Stomach (tissue), 9 donors: ENCODE measurements around the gene VPS41. TPM values are rescaled to one million over a fixed set of nuclear protein-coding genes. Genes with fewer than 3 reads are reported as not detected.

Experiments
- DNase-seq, 2 donors: peaks; one replicate each; pipeline versions ENCODE4 v3.0.0 to v3.0.0-alpha.2; 2013 to 2019
- H3K27ac ChIP-seq, 5 donors: fragments of 200-600 bp in 4 of 5; sonication (generic) in 4 of 5; one replicate each; pipeline ENCODE4 v1.5.1; 2013 to 2019; ENCODE audit warnings: mild to moderate bottlenecking in 1 of 5, moderate library complexity in 1 of 5
- H3K27me3 ChIP-seq, 3 donors: fragments of 200-600 bp; sonication (generic); one replicate each; pipeline ENCODE4 v1.5.1; 2017 to 2019; ENCODE audit warnings: mixed run types in 1 of 3
- H3K36me3 ChIP-seq, 4 donors: fragments of 200-600 bp; sonication (generic); 1 replicate in 3 of 4; 2 replicates in 1 of 4; pipeline ENCODE4 v1.5.1; 2016 to 2019
- H3K4me1 ChIP-seq, 4 donors: fragments of 200-600 bp; sonication (generic); one replicate each; pipeline ENCODE4 v1.5.1; 2016 to 2019
- H3K4me3 ChIP-seq, 4 donors: fragments of 200-600 bp; sonication (generic) in 3 of 4; one replicate each; pipeline ENCODE4 v1.5.1; 2016 to 2019; ENCODE audit warnings: mild to moderate bottlenecking in 1 of 4
- H3K9me3 ChIP-seq, 4 donors: fragments of 200-600 bp; sonication (generic); one replicate each; pipeline ENCODE4 v1.5.1; 2016 to 2019
- EP300 ChIP-seq: sonication (generic); formaldehyde crosslinking; IDR thresholded peaks from one replicate; pipeline ENCODE4 v1.6.1; 2017; ENCODE audit warnings: antibody characterized with exemption
- POLR2A ChIP-seq, 4 donors: fragments of 450-650 bp; IDR thresholded peaks; one replicate each; pipeline ENCODE4 v1.6.1; 2016; ENCODE audit warnings: antibody characterized with exemption in 4 of 4, control low read depth in 2 of 4, mild to moderate bottlenecking in 1 of 4, moderate library complexity in 1 of 4
- POLR2AphosphoS5 ChIP-seq, 3 donors: sonication (generic); formaldehyde crosslinking; IDR thresholded peaks; one replicate each; pipeline ENCODE4 v1.6.1; 2016; ENCODE audit warnings: antibody characterized with exemption in 3 of 3
- WGBS, 5 donors: extraction: QIAGEN DNeasy Blood & Tissue Kit in 3 of 5; methylation state at CpG; one replicate each; pipeline versions ENCODE4 v1.1.5 to v1.1.7; 2013 to 2018; 5-methylcytosine and 5-hydroxymethylcytosine counted together
- intact Hi-C: fragments of 100-400 bp; cut with DNase I; formaldehyde crosslinking; loops from one replicate; pipeline ENCODE4 v1.15.1; 2023; ENCODE audit warnings: low total_unique reads
- polyA plus RNA-seq, 3 donors: library from polyadenylated mRNA; stranded (reverse); fragments of 200-250 nt; gene quantifications; one replicate each; pipeline ENCODE4 v1.2.3, GENCODE V29; 2013
- total RNA-seq, 5 donors: library from RNA; depleted of rRNA; stranded (reverse); fragments of >200 nt; gene quantifications; one replicate each; pipeline versions ENCODE4 v1.1.0 to v1.2.3, GENCODE V29; 2014 to 2016
- TF ChIP-seq, protein P1 (sequence below), 7 experiments: fragments of 450-650 bp in 4 of 7; fragments of 200-600 bp in 3 of 7; sonication (generic) in 3 of 7; IDR thresholded peaks; one replicate each; pipeline ENCODE4 v1.5.1; 2016 to 2019; ENCODE audit warnings: antibody characterized with exemption in 7 of 7, control low read depth in 2 of 7, mild to moderate bottlenecking in 1 of 7
- donor health status: healthy with polysubstance abuse.
- donor health status: Bipolar disorder and iron deficiency.
- donor health status: healthy.

VPS41 gene
- total and polyA plus RNA-seq, 8 donors = 8.2 to 122 (median 41.4) TPM

- peaks cover 0 to 5% (median 0%) of the 10 kb centered on the region in 3 donors for H3K27me3 ChIP-seq
- no peaks in the 10 kb centered on the region for H3K4me1 ChIP-seq
- TF ChIP-seq EP300 (no peak), POLR2A (IDR thresholded peaks at IDR 0.05) (no peak), POLR2AphosphoS5 (IDR thresholded peaks at IDR 0.05) (no peak)
- TF ChIP-seq, protein P1, sequence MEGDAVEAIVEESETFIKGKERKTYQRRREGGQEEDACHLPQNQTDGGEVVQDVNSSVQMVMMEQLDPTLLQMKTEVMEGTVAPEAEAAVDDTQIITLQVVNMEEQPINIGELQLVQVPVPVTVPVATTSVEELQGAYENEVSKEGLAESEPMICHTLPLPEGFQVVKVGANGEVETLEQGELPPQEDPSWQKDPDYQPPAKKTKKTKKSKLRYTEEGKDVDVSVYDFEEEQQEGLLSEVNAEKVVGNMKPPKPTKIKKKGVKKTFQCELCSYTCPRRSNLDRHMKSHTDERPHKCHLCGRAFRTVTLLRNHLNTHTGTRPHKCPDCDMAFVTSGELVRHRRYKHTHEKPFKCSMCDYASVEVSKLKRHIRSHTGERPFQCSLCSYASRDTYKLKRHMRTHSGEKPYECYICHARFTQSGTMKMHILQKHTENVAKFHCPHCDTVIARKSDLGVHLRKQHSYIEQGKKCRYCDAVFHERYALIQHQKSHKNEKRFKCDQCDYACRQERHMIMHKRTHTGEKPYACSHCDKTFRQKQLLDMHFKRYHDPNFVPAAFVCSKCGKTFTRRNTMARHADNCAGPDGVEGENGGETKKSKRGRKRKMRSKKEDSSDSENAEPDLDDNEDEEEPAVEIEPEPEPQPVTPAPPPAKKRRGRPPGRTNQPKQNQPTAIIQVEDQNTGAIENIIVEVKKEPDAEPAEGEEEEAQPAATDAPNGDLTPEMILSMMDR (IDR thresholded peaks at IDR 0.05) = no peak
- H3K4me3 ChIP-seq = no peak overlapping the region
- H3K9me3 ChIP-seq = no peaks in the 10 kb centered on the region
- no peak for DNase-seq
- no peak overlapping the region for H3K27ac ChIP-seq
- 57 to 72% (median 67%) methylated on average over 3 of the region's 3 CpGs for WGBS, 5 donors
- no peaks in the 10 kb centered on the region for H3K36me3 ChIP-seq
- intact Hi-C loops = no loop called here
These were observed 209.5 kb downstream of the VPS41 start for GRCh38 chr7:38699471-38699870.

DNA sequence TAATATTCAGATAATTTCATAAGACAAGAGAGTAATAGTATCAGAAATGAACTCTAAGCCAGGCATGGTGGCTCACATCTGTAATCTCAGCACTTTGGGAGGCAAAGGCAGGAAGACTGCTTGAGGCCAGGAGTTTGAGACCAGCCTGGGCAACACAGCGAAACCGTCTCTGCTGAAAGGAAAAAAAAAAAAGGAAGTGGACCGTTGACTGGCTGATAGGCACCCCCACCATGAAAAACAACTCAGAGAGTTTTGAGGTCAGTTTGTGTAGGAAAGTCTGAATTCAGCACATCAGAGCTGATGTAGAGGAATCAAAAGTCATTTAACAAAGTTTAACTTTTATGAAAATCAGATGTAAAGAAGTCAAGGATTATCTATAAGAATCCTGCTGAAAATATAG, 214.7 kb downstream of the VPS41 start:
- 47 to 72% (median 59%) methylated on average over 3 of the region's 3 CpGs for WGBS, 5 donors
- DNase-seq = no peak
- no peak for TF ChIP-seq EP300
- TF ChIP-seq POLR2A (IDR thresholded peaks at IDR 0.05) = no peak
- TF ChIP-seq, protein P1 (IDR thresholded peaks at IDR 0.05) = no peak
- TF ChIP-seq POLR2AphosphoS5 (IDR thresholded peaks at IDR 0.05) = no peak
- Histone ChIP-seq H3K27me3 (no peaks in the 10 kb centered on the region), H3K4me1 (no peaks in the 10 kb centered on the region), H3K4me3 (no peak overlapping the region), H3K27ac (no peak overlapping the region), H3K36me3 (no peaks in the 10 kb centered on the region), H3K9me3 (peaks cover 0 to 9% (median 0%) of the 10 kb centered on the region in 4 donors)
- intact Hi-C loops = no loop called here

DNA sequence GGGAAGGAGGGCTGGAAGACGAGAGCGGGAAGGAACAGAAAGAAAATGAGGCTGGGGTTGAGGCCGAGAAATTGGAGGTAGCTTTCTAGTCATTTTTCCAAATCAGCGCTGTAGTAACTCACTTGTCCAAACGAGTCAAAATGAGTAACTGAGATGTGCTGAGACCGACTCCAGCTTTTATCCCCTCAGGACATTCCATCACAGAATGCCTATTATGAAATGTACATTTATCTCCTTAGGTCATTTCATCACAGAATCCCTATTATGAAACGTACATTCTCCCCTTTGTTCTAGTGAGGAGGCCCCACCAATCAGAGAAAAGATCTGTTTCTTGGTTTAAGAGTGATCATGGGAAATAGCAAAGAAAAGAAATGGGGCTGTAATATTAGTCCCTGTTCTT, 222.1 kb downstream of the VPS41 start:
- intact Hi-C loops = no loop called here
- Histone ChIP-seq H3K4me1 (peaks cover 0 to 5% (median 0%) of the 10 kb centered on the region in 4 donors), H3K9me3 (peaks cover 0 to 11% (median 3%) of the 10 kb centered on the region in 4 donors), H3K4me3 (no peak overlapping the region), H3K36me3 (no peaks in the 10 kb centered on the region), H3K27ac (no peak overlapping the region), H3K27me3 (no peaks in the 10 kb centered on the region)
- no peak for TF ChIP-seq POLR2A (IDR thresholded peaks at IDR 0.05)
- TF ChIP-seq, protein P1 (IDR thresholded peaks at IDR 0.05) = no peak
- no peak for TF ChIP-seq EP300
- TF ChIP-seq POLR2AphosphoS5 (IDR thresholded peaks at IDR 0.05) = no peak
- DNase-seq = no peak
- WGBS, 5 donors = 84 to 92% (median 91%) methylated on average over 7 of the region's 7 CpGs

- H3K9me3 ChIP-seq = peaks cover 0 to 5% (median 2%) of the 10 kb centered on the region in 4 donors
- DNase-seq = no peak
- H3K36me3 ChIP-seq = no peaks in the 10 kb centered on the region
- peaks cover 0 to 5% (median 0%) of the 10 kb centered on the region in 4 donors for H3K4me1 ChIP-seq
- 92 to 96% (median 95%) methylated on average over 20 to 21 of the region's 21 CpGs for WGBS, 5 donors
- no peak overlapping the region for H3K27ac ChIP-seq
- intact Hi-C loops = no loop called here
- TF ChIP-seq EP300 (no peak), POLR2AphosphoS5 (IDR thresholded peaks at IDR 0.05) (no peak), POLR2A (IDR thresholded peaks at IDR 0.05) (no peak)
- TF ChIP-seq, protein P1 (IDR thresholded peaks at IDR 0.05) = no peak
- H3K4me3 ChIP-seq = no peak overlapping the region
- H3K27me3 ChIP-seq = no peaks in the 10 kb centered on the region
These were observed 223.1 kb downstream of the VPS41 start for GRCh38 chr7:38685851-38686250.
